Stimulated activated CD8-positive, alpha-beta memory T cell treated with anti-CD3 and anti-CD28 coated beads, Interleukin-7, amount 100 ng/mL, for 1 hour (primary cell): ENCODE measurements around the gene USP3.
"Not testable (repeated sequence)": the region's sequence is repeated elsewhere in the genome, so short reads cannot be mapped to it uniquely, and the experiment has no call there.

Experiments used
- DNase-seq, 2 donors: peaks; one replicate each; pipeline ENCODE4 v3.0.0-alpha.2; 2020; ENCODE audit warnings: low read depth in 2 of 2

Gene USP3

GRCh38 chr15:63610209-63610841, 105.9 kb downstream of the USP3 start:
- peak in 1 of 2 donors; percentile 48 for DNase-seq

GRCh38 chr15:63611177-63611576, 106.8 kb downstream of the USP3 start:
- no peak for DNase-seq

- no peak for DNase-seq
Measured at GRCh38 chr15:63612300-63612699, 107.9 kb downstream of the USP3 start.

DNA sequence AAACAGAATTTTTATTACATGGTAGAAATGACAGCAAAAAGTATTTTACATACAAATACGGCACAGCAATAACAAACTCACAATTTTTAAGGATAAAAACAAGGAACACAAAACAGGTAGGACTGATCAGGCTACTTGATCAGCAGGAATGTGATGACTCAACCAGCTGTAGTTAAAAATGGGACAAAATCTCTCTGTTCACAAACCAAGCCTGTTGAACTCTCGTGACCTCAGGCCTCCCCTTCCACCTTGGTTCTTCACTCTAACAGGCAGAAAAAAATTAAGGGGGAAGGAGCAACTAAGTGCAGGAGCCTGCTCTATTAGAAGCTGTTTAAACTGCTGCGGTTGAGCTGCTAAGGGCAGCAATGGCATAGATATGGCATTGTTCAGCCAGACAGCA, 111.5 kb downstream of the USP3 start:
- DNase-seq = no peak

- DNase-seq = not testable (repeated sequence)
Measured at GRCh38 chr15:63617147-63617546, 112.8 kb downstream of the USP3 start.

GRCh38 chr15:63617627-63618026, 113.2 kb downstream of the USP3 start:
- not testable (repeated sequence) for DNase-seq

- not testable (repeated sequence) for DNase-seq
Measured at GRCh38 chr15:63620760-63621159, 116.4 kb downstream of the USP3 start.

- no peak for DNase-seq
Measured at GRCh38 chr15:63623232-63623969, 119.0 kb downstream of the USP3 start.

- no peak for DNase-seq
Measured at GRCh38 chr15:63626955-63627354, 122.6 kb downstream of the USP3 start.

GRCh38 chr15:63628123-63628822, 123.9 kb downstream of the USP3 start:
- no peak for DNase-seq

- DNase-seq = no peak
Measured at GRCh38 chr15:63630036-63630751, 125.8 kb downstream of the USP3 start.

- no peak for DNase-seq
Measured at GRCh38 chr15:63633312-63633711, 128.9 kb downstream of the USP3 start.

GRCh38 chr15:63634154-63634553, 129.8 kb downstream of the USP3 start:
- DNase-seq = no peak

DNA sequence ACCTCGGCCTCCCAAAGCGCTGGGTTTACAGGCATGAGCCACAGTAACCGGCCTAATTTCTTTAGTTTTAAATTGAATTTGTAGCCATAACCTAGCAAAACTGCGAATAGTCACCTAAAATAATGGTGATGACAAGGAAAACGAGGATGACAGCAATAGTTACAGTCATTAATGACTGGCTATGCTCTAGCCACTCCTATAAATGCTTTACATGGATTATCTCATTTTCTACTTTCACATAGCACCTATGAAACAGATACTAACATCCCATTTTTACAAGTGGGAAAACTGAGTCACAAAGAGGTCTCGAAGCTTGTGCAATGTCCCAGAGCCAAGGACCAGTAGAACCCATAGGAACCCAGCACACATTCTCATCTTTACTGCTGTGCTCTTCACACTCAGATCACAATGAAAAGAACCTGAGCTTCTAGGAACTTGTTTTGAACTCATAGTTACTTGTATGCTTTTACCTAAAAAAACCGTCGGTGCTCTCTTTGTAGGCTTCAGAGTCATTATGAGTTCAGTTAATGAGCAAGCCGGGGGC, 132.2 kb downstream of the USP3 start:
- DNase-seq = no peak

- no peak for DNase-seq
Measured at GRCh38 chr15:63638839-63639238, 134.4 kb downstream of the USP3 start.

- no peak for DNase-seq
Measured at GRCh38 chr15:63640146-63640545, 135.8 kb downstream of the USP3 start.
